Measurements from ENCODE around the gene CHCHD6. TPM values are rescaled to one million over a fixed set of nuclear protein-coding genes. Genes with fewer than 3 reads are reported as not detected.

CHCHD6 gene
- total RNA-seq, 6 experiments from 2014 or later, result 1.7 to 5.3 (median 4.2) TPM

- no peak overlapping the region for H3K4me3 ChIP-seq
- H3K27ac ChIP-seq, result no peak overlapping the region
- H3K4me1 ChIP-seq, result no peaks in the 10 kb centered on the region
- 100% methylated on average over 1 of the region's 9 CpGs for WGBS (ENCODE audit: insufficient coverage, low coverage, low lambda C conversion rate, missing lambda C conversion rate)
- no peaks in the 10 kb centered on the region for H3K27me3 ChIP-seq
- intact Hi-C loops (cut with DNase I), result no loop called here
- H3K9me3 ChIP-seq, result no peaks in the 10 kb centered on the region
- peaks cover 0 to 3% (median 0%) of the 10 kb centered on the region in 4 donors for H3K36me3 ChIP-seq
- DNase-seq, result no peak
- TF ChIP-seq POLR2A (IDR thresholded peaks at IDR 0.05) (no peak), CTCF (IDR thresholded peaks at IDR 0.05) (no peak)
- no peak for ATAC-seq
Observed at GRCh38 chr3:126986001-126986400, 282.0 kb downstream of the CHCHD6 start.

GRCh38 chr3:126987129-126987528 is 283.1 kb downstream of the CHCHD6 start:
- H3K4me3 ChIP-seq, result no peak overlapping the region
- intact Hi-C loops (cut with DNase I), result no loop called here
- TF ChIP-seq CTCF (IDR thresholded peaks at IDR 0.05) (no peak), POLR2A (IDR thresholded peaks at IDR 0.05) (no peak)
- DNase-seq (no peak), ATAC-seq (no peak)
- 83% methylated on average over 3 of the region's 4 CpGs for WGBS (ENCODE audit: insufficient coverage, low coverage, low lambda C conversion rate, missing lambda C conversion rate)
- H3K4me1 ChIP-seq, result no peaks in the 10 kb centered on the region
- no peak overlapping the region for H3K27ac ChIP-seq
- peaks cover 0 to 3% (median 0%) of the 10 kb centered on the region in 4 donors for H3K36me3 ChIP-seq
- no peaks in the 10 kb centered on the region for H3K9me3 ChIP-seq
- no peaks in the 10 kb centered on the region for H3K27me3 ChIP-seq

- intact Hi-C loops (cut with DNase I), result no loop called here
- no peak overlapping the region for H3K27ac ChIP-seq
- WGBS (ENCODE audit: insufficient coverage, low coverage, low lambda C conversion rate, missing lambda C conversion rate), result no CpG with 5 or more reads among the region's 8 CpGs
- TF ChIP-seq POLR2A (IDR thresholded peaks at IDR 0.05) (no peak), CTCF (IDR thresholded peaks at IDR 0.05) (no peak)
- DNase-seq (no peak), ATAC-seq (no peak)
- no peaks in the 10 kb centered on the region for H3K27me3 ChIP-seq
- no peak overlapping the region for H3K4me3 ChIP-seq
- H3K4me1 ChIP-seq, result no peaks in the 10 kb centered on the region
- no peaks in the 10 kb centered on the region for H3K9me3 ChIP-seq
- peaks cover 0 to 3% (median 0%) of the 10 kb centered on the region in 4 donors for H3K36me3 ChIP-seq
Observed at GRCh38 chr3:126987596-126987995, 283.6 kb downstream of the CHCHD6 start.

- ATAC-seq (no peak), DNase-seq (no peak)
- H3K27ac ChIP-seq, result no peak overlapping the region
- intact Hi-C loops (cut with DNase I), result no loop called here
- WGBS (ENCODE audit: insufficient coverage, low coverage, low lambda C conversion rate, missing lambda C conversion rate), result no CpG with 5 or more reads among the region's 26 CpGs
- no peak for TF ChIP-seq POLR2A (IDR thresholded peaks at IDR 0.05)
- no peak for TF ChIP-seq CTCF (IDR thresholded peaks at IDR 0.05)
- peaks cover 0 to 3% (median 0%) of the 10 kb centered on the region in 4 donors for H3K36me3 ChIP-seq
- no peaks in the 10 kb centered on the region for H3K4me1 ChIP-seq
- H3K9me3 ChIP-seq, result no peaks in the 10 kb centered on the region
- no peaks in the 10 kb centered on the region for H3K27me3 ChIP-seq
- H3K4me3 ChIP-seq, result no peak overlapping the region
Observed at GRCh38 chr3:126988451-126989021, 284.5 kb downstream of the CHCHD6 start.

All from right lobe of liver (tissue), 6 donors.